GM12891 (cell line): ENCODE measurements around the gene TTC28.
"Not testable (repeated sequence)": the region's sequence is repeated elsewhere in the genome, so short reads cannot be mapped to it uniquely, and the experiment has no call there.

Experiments
- POLR2A ChIP-seq: IDR thresholded peaks from 2 replicates; pipeline ENCODE4 v1.6.1; 2011; ENCODE audit warnings: low read depth, low read length, control low read depth
- POLR2AphosphoS5 ChIP-seq: IDR thresholded peaks from 2 replicates; pipeline ENCODE4 v1.6.1; 2011; ENCODE audit warnings: low read depth, low read length, control low read depth

DNA sequence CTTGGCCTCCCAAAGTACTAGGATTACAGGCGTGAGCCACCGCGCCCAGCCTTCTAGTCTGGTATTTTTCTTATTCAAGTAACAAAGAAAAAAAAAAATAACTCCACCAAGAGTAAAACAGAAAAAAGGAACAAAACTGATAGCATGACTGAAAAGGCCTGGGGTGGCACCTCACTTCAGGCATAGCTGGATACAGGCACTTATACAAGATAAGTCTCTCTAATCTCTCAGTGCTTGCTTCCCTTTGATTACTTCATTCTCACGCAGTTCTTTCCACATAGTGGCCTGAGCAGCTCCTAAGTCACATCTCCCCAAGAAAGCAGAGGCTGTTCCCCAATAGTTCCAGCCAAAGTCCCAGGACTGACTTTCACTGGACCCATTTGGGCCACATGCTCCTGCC lies 3.3 kb upstream of the TTC28 start:
- TF ChIP-seq POLR2A, POLR2AphosphoS5: not testable (repeated sequence)
